Hindlimb muscle (tissue), 1 donor: ENCODE results near the gene FAM167B. TPM values are rescaled to one million over a fixed set of nuclear protein-coding genes. Genes with fewer than 3 reads are reported as not detected.

Experiments
- DNase-seq: peaks from one replicate; pipeline ENCODE4 v3.0.0-alpha.2; 2013
- polyA plus RNA-seq: library from polyadenylated mRNA; unstranded; fragments of 120-200 nt; gene quantifications from one replicate; pipeline ENCODE4 v1.2.1, GENCODE V29; 2013; ENCODE audit not compliant: insufficient read length

The FAM167B gene
- 7.6 TPM for polyA plus RNA-seq

- no peak for DNase-seq
These were observed at the start of gene FAM167B for GRCh38 chr1:32246888-32247273. FAM167B (plus strand) TSS chr1:32247222; CDS start chr1:32247422, 200 bp downstream.

GRCh38 chr1:32197837-32198236 lies 49.2 kb upstream of the FAM167B start:
- DNase-seq: no peak

- DNase-seq: no peak
These were observed 48.6 kb upstream of the FAM167B start for GRCh38 chr1:32198237-32199042.

GRCh38 chr1:32199043-32199716 lies 47.8 kb upstream of the FAM167B start:
- DNase-seq: no peak

GRCh38 chr1:32199717-32200072 lies 47.3 kb upstream of the FAM167B start:
- peak; percentile 45 for DNase-seq

- peak; percentile 87 for DNase-seq
These were observed 46.6 kb upstream of the FAM167B start, which contains the start of gene CCDC28B for GRCh38 chr1:32200226-32201010. CCDC28B (plus strand) TSS chr1:32200595; CDS start chr1:32201936, 1,341 bp downstream.

GRCh38 chr1:32201011-32201855 lies 45.8 kb upstream of the FAM167B start:
- peak; percentile 77 for DNase-seq

- DNase-seq: no peak
These were observed 42.1 kb upstream of the FAM167B start for GRCh38 chr1:32204943-32205361.

- DNase-seq: peak; percentile 88
These were observed 41.3 kb upstream of the FAM167B start, which contains the start of gene IQCC for GRCh38 chr1:32205401-32206370. IQCC (plus strand) TSS chr1:32205671; CDS start chr1:32205682, 11 bp downstream.

- DNase-seq: no peak
These were observed 38.6 kb upstream of the FAM167B start for GRCh38 chr1:32208469-32208868.

- no peak for DNase-seq
These were observed 38.1 kb upstream of the FAM167B start, which contains the start of gene DCDC2B for GRCh38 chr1:32208891-32209328. DCDC2B (plus strand) TSS chr1:32209089; CDS start chr1:32209094, 5 bp downstream.

GRCh38 chr1:32215629-32216480 lies 31.2 kb upstream of the FAM167B start:
- no peak for DNase-seq

GRCh38 chr1:32216566-32216965 lies 30.5 kb upstream of the FAM167B start:
- DNase-seq: no peak

GRCh38 chr1:32219022-32219421 lies 28.0 kb upstream of the FAM167B start:
- no peak for DNase-seq

- no peak for DNase-seq
These were observed 26.1 kb upstream of the FAM167B start for GRCh38 chr1:32220746-32221580.

GRCh38 chr1:32221581-32221979 lies 25.4 kb upstream of the FAM167B start:
- DNase-seq: no peak

GRCh38 chr1:32221980-32222755 lies 24.9 kb upstream of the FAM167B start, which contains the start of the genes EIF3I and TMEM234:
EIF3I (plus strand) TSS chr1:32222407; CDS start chr1:32222442, 35 bp downstream.
TMEM234 (minus strand) TSS chr1:32222353; CDS start chr1:32222322, 31 bp downstream.
- peak; percentile 92 for DNase-seq
